ENCODE measurements around the gene TUBE1.

TUBE1 gene

GRCh38 chr6:112033791-112034615 is 53.3 kb downstream of the TUBE1 start:
- no peak for DNase-seq

- no peak for DNase-seq
These were observed 54.6 kb downstream of the TUBE1 start for GRCh38 chr6:112032728-112033127.

- no peak for DNase-seq
These were observed 55.3 kb downstream of the TUBE1 start for GRCh38 chr6:112031960-112032359.

- no peak for DNase-seq
These were observed 56.2 kb downstream of the TUBE1 start for GRCh38 chr6:112030961-112031660.

- no peak for DNase-seq
These were observed 56.9 kb downstream of the TUBE1 start for GRCh38 chr6:112030206-112030960.

- DNase-seq: peak; percentile 59
These were observed 58.0 kb downstream of the TUBE1 start for GRCh38 chr6:112029045-112029822.

GRCh38 chr6:112027942-112028674 is 59.2 kb downstream of the TUBE1 start:
- DNase-seq: peak; percentile 90

- DNase-seq: no peak
These were observed 60.3 kb downstream of the TUBE1 start for GRCh38 chr6:112026933-112027332.

GRCh38 chr6:112024464-112024863 is 62.8 kb downstream of the TUBE1 start:
- DNase-seq: no peak

GRCh38 chr6:112022749-112023148 is 64.5 kb downstream of the TUBE1 start:
- no peak for DNase-seq

- no peak for DNase-seq
These were observed 65.5 kb downstream of the TUBE1 start for GRCh38 chr6:112021691-112022310.

All from fibroblast of upper back skin (primary cell).